OCI-LY3 (cell line): ENCODE measurements around the gene CDKN2D.

Source experiments
- H2AFZ ChIP-seq: fragments of 200-600, 300-600 bp; shearing (Covaris generic); 2 replicates; pipeline ENCODE4 v1.6.0; 2014; ENCODE audit warnings: antibody characterized with exemption, low read depth, low read length
- H3K27ac ChIP-seq: fragments of 200-600, 300-600 bp; sonication (generic); 2 replicates; pipeline ENCODE4 v1.5.1; 2014; ENCODE audit warnings: mild to moderate bottlenecking, low read length, moderate library complexity, mixed read lengths
- H3K27me3 ChIP-seq: fragments of 200-600, 300-600 bp; sonication (generic); 2 replicates; pipeline ENCODE4 v1.6.1; 2014; ENCODE audit warnings: low read depth, low read length, mixed read lengths
- H3K36me3 ChIP-seq: fragments of 200-600, 300-600 bp; sonication (generic); replicated peaks from 2 replicates; pipeline ENCODE3; 2014; ENCODE audit warnings: low read depth, low read length, mixed read lengths
- H3K4me1 ChIP-seq: fragments of 300-600, 200-600 bp; sonication (generic); 2 replicates; pipeline ENCODE4 v1.6.1; 2014; ENCODE audit warnings: low read length, mixed read lengths
- H3K4me2 ChIP-seq: fragments of 200-600, 300-600 bp; sonication (generic); 2 replicates; pipeline ENCODE4 v1.6.1; 2014; ENCODE audit warnings: low read length, mixed read lengths
- H3K4me3 ChIP-seq: fragments of 300-600, 200-600 bp; sonication (generic); 2 replicates; pipeline ENCODE4 v1.5.1; 2014; ENCODE audit warnings: antibody characterized with exemption, mild to moderate bottlenecking, low read length, moderate library complexity
- H3K79me2 ChIP-seq: fragments of 300-600, 200-600 bp; shearing (Covaris generic); 2 replicates; pipeline ENCODE4 v1.6.1; 2014; ENCODE audit warnings: mild to moderate bottlenecking, low read length, mixed read lengths
- H3K9ac ChIP-seq: fragments of 300-600, 200-600 bp; shearing (Covaris generic); 2 replicates; pipeline ENCODE4 v1.6.0; 2014; ENCODE audit warnings: mild to moderate bottlenecking, low read length, moderate library complexity
- H3K9me3 ChIP-seq: fragments of 200-600, 300-600 bp; shearing (Covaris generic); 2 replicates; pipeline ENCODE4 v1.6.1; 2014; ENCODE audit warnings: low read length, mixed read lengths; ENCODE audit not compliant: insufficient read depth
- H4K20me1 ChIP-seq: fragments of 200-600, 300-600 bp; sonication (generic); 2 replicates; pipeline ENCODE4 v1.6.1; 2016; ENCODE audit warnings: low read length, mixed read lengths; ENCODE audit not compliant: insufficient read depth
- CTCF ChIP-seq: fragments of 200-600, 300-600 bp; sonication (generic); IDR thresholded peaks from 2 replicates; pipeline ENCODE4 v1.5.1; 2014; ENCODE audit warnings: antibody characterized with exemption, low read length, low read depth
- EZH2phosphoT487 ChIP-seq: fragments of 200-600 bp; shearing (Covaris generic); IDR thresholded peaks from 2 replicates; pipeline ENCODE4 v1.6.1; 2018; ENCODE audit warnings: antibody characterized with exemption, mixed run types, low read depth

CDKN2D gene

GRCh38 chr19:10612499-10613119 is 43.8 kb upstream of the CDKN2D start:
- H3K27ac ChIP-seq = no peak overlapping the region
- H3K4me2 ChIP-seq = no peak overlapping the region
- no peak overlapping the region for H3K9ac ChIP-seq
- H3K9me3 ChIP-seq = no peaks in the 10 kb centered on the region
- no peak overlapping the region for H2AFZ ChIP-seq
- no peaks in the 10 kb centered on the region for H3K27me3 ChIP-seq
- H3K4me3 ChIP-seq = no peak overlapping the region
- H3K4me1 ChIP-seq = no peaks in the 10 kb centered on the region
- H3K36me3 ChIP-seq = peaks cover 3% of the 10 kb centered on the region
- peaks cover 3% of the 10 kb centered on the region; the same call in 1 of the 2 replicates for H3K79me2 ChIP-seq
- TF ChIP-seq CTCF = no peak
- no peak for TF ChIP-seq EZH2phosphoT487
- peaks cover 20% of the 10 kb centered on the region; the same call in 1 of the 2 replicates for H4K20me1 ChIP-seq

DNA sequence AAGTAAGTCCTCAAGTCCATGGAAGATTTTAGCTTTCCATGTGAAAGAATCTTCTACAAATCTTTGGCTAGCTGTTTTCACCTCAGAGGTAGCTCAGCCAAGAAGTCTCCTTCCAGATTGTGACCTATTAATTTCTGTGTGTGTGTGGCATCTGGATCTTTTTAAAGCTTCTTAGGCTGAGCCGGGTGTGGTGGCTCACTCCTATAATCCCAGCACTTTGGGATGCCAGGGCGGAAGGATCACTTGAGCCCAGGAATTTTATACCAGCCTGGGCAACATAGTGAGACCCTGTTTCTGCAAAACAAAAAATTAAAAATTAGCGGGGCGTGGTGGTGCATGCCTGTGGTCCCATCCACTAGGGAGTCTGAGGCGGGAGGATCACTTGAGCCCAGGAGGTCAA is 43.1 kb upstream of the CDKN2D start:
- H3K79me2 ChIP-seq = peaks cover 3% of the 10 kb centered on the region; the same call in 1 of the 2 replicates
- H3K4me3 ChIP-seq = no peak overlapping the region
- peaks cover 3% of the 10 kb centered on the region for H3K36me3 ChIP-seq
- no peak overlapping the region for H2AFZ ChIP-seq
- no peaks in the 10 kb centered on the region for H3K27me3 ChIP-seq
- H3K4me2 ChIP-seq = no peak overlapping the region
- no peak overlapping the region for H3K27ac ChIP-seq
- H3K9me3 ChIP-seq = no peaks in the 10 kb centered on the region
- H3K4me1 ChIP-seq = no peaks in the 10 kb centered on the region
- H3K9ac ChIP-seq = no peak overlapping the region
- peaks cover 20% of the 10 kb centered on the region; the same call in 1 of the 2 replicates for H4K20me1 ChIP-seq
- no peak for TF ChIP-seq CTCF
- TF ChIP-seq EZH2phosphoT487 = no peak

DNA sequence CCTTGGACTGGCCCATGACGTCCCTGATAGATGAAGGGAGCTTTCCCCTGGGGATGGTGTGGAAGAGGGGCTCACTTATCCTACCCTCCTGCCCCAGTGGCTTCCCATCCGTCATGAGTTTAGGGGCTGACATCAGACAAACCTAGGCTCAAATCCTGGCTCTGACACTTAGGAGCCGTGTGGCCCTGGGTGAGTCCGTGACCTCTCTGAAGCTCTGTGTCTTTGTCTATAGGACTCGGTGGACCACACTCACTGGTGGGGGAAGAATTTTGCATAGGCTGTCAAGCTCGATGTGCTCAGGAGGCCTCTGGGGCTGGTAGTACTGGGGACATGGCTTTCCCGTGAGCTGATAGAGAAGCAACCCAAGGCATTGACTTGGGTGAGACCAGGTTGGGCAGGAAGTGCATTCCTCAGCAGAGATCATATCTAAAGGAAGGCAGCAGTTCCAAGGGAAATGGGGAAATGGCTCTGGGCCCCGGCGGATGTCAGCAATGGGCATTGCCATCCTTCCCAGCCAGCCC is 35.7 kb upstream of the CDKN2D start:
- Histone ChIP-seq H2AFZ (no peak overlapping the region), H3K36me3 (no peaks in the 10 kb centered on the region), H4K20me1 (peaks cover 14% of the 10 kb centered on the region; the same call in 1 of the 2 replicates), H3K4me1 (peaks cover 22% of the 10 kb centered on the region), H3K9me3 (no peaks in the 10 kb centered on the region), H3K4me2 (peak overlapping the region; percentile 97), H3K79me2 (peaks cover 25% of the 10 kb centered on the region), H3K4me3 (peak overlapping the region; percentile 88), H3K27ac (peak overlapping the region; percentile 62), H3K27me3 (peaks cover 12% of the 10 kb centered on the region), H3K9ac (peak overlapping the region; percentile 93)
- TF ChIP-seq CTCF (no peak), EZH2phosphoT487 (no peak)

DNA sequence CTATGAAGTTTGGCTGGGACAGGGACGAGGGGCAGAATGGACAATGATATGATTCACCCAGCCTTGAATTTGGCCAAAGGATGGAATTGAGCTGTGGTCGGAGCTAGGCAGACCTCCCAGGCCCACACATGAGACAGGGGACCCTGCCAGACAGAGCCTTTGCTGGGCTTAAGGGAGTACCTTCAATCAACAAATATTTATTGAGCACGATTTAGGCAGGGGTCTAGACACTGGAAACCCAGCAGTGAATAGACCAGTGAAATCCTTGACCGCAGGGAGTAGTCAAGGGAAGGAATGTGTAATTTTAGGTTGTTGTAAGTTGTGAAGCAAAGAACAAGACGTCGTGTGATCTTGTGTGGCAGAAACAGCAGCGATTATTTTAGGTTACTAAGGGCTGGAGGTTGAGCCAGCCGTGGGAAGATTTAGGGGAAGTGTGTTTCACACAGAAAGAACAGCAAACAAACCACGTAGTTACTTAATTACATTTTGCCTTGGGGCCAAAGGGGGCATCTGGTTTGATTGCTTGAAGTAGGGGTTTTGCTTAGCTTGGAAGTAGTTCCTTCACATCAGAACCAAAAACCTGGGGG is 35.2 kb upstream of the CDKN2D start:
- no peak overlapping the region for H2AFZ ChIP-seq
- H3K27me3 ChIP-seq = peaks cover 14% of the 10 kb centered on the region
- no peak for TF ChIP-seq EZH2phosphoT487
- no peak for TF ChIP-seq CTCF
- H3K9ac ChIP-seq = peak overlapping the region; percentile 93
- peak overlapping the region; percentile 97 for H3K4me2 ChIP-seq
- H3K4me1 ChIP-seq = peaks cover 22% of the 10 kb centered on the region
- H3K36me3 ChIP-seq = no peaks in the 10 kb centered on the region
- peak overlapping the region; percentile 88 for H3K4me3 ChIP-seq
- H4K20me1 ChIP-seq = peaks cover 12% of the 10 kb centered on the region; the same call in 1 of the 2 replicates
- H3K9me3 ChIP-seq = no peaks in the 10 kb centered on the region
- H3K79me2 ChIP-seq = peaks cover 25% of the 10 kb centered on the region
- H3K27ac ChIP-seq = peak overlapping the region; percentile 62
